HepG2 (cell line): ENCODE results near the gene MAP1B. TPM values are rescaled to one million over a fixed set of nuclear protein-coding genes. Genes with fewer than 3 reads are reported as not detected.

Experiments
- ATAC-seq: fragments of 200-7000 bp; cut with Tn5 transposase; 3 replicates; pipeline ENCODE4 v1.9.1; 2020; ENCODE audit warnings: mild to moderate bottlenecking, moderate library complexity
- BruUV-seq: library from RNA; stranded (reverse); fragments of 400-500 nt; replicated peaks from 2 replicates; lab custom pipeline; 2021; lab: Mats Ljungman, UMichigan
- CTCF ChIA-PET: fragments of 300-600 bp; formaldehyde crosslinking; extraction: SDS; loops from one replicate; lab custom pipeline; 2021; ENCODE audit warnings: low total read pairs, inconsistent platforms, low intra/inter-chr PET ratio; lab: Yijun Ruan, JAX
- POLR2A ChIA-PET: fragments of 350-600 bp; sonication (Branson Sonifier 250); formaldehyde crosslinking; loops from one replicate; lab custom pipeline; 2020; ENCODE audit warnings: antibody characterized with exemption, inconsistent platforms; lab: Yijun Ruan, JAX
- DNase-seq: peaks from one replicate; pipeline ENCODE4 v3.0.0-alpha.2; 2015; ENCODE audit warnings: low spot score
- FAIRE-seq: peaks from 3 replicates; lab custom pipeline; 2011; peaks lifted over from hg19 to GRCh38; lab: Jason Lieb, UNC
- H2AFZ ChIP-seq: one replicate; pipeline ENCODE4 v1.6.1; 2011; ENCODE audit warnings: low read length, inconsistent platforms
- H3K27ac ChIP-seq: fragments of 300-600 bp; 3 replicates; pipeline ENCODE4 v1.8.0; 2011; ENCODE audit warnings: mixed run types, mild to moderate bottlenecking, mixed read lengths, low read length, inconsistent platforms; ENCODE audit not compliant: insufficient read depth; ENCODE audit errors: extremely low read length
- H3K27me3 ChIP-seq, 2 experiments: fragments of 200-600 bp in 1 of 2; 2 replicates in 1 of 2; 3 replicates in 1 of 2; pipeline versions ENCODE4 v1.6.0 to v1.8.0; 2011; ENCODE audit warnings: low read length in 2 of 2, mild to moderate bottlenecking in 2 of 2, moderate library complexity in 2 of 2, inconsistent platforms in 1 of 2; ENCODE audit not compliant: insufficient read depth in 2 of 2, control insufficient read depth in 1 of 2
- H3K36me3 ChIP-seq, 2 experiments: fragments of 200-600 bp in 1 of 2; replicated peaks in 1 of 2; 2 replicates in 1 of 2; 3 replicates in 1 of 2; pipeline versions ENCODE4 v1.5.1 to v1.8.0; 2011; ENCODE audit warnings: low read length in 2 of 2, inconsistent platforms in 1 of 2; ENCODE audit not compliant: insufficient read depth in 2 of 2, control insufficient read depth in 1 of 2
- H3K4me1 ChIP-seq: 2 replicates; pipeline ENCODE4 v1.5.1; 2012; ENCODE audit warnings: low read length, inconsistent platforms; ENCODE audit not compliant: insufficient read depth
- H3K4me2 ChIP-seq: 2 replicates; pipeline ENCODE4 v1.6.0; 2011; ENCODE audit warnings: low read depth, low read length, inconsistent platforms
- H3K4me3 ChIP-seq, 3 experiments: fragments of 200-600 bp in 1 of 3; sonication (generic), shearing (Covaris generic) in 1 of 3; replicated peaks in 1 of 3; 2 replicates each; pipeline ENCODE4 v1.5.1; 2011 to 2016; ENCODE audit warnings: low read length in 3 of 3, inconsistent platforms in 2 of 3, low read depth in 2 of 3, mild to moderate bottlenecking in 2 of 3, control low read depth in 1 of 3, mixed read lengths in 1 of 3; ENCODE audit not compliant: insufficient read depth in 1 of 3
- H3K79me2 ChIP-seq: one replicate; pipeline ENCODE4 v1.6.1; 2011; ENCODE audit warnings: low read length, inconsistent platforms; ENCODE audit not compliant: insufficient read depth
- H3K9ac ChIP-seq: 2 replicates; pipeline ENCODE4 v1.6.0; 2011; ENCODE audit warnings: mild to moderate bottlenecking, low read depth, low read length, inconsistent platforms; ENCODE audit not compliant: insufficient read depth
- H3K9me3 ChIP-seq: 2 replicates; pipeline ENCODE4 v1.5.1; 2012; ENCODE audit warnings: mild to moderate bottlenecking, low read length
- H4K20me1 ChIP-seq: 2 replicates; pipeline ENCODE4 v1.6.0; 2011; ENCODE audit warnings: inconsistent platforms, mild to moderate bottlenecking, low read length, moderate library complexity; ENCODE audit not compliant: insufficient read depth
- ARID2 ChIP-seq: sonication (generic); formaldehyde crosslinking; IDR thresholded peaks from 2 replicates; pipeline ENCODE4 v1.8.1; 2022; ENCODE audit warnings: mild to moderate bottlenecking, missing genetic modification reagents, borderline replicate concordance
- ATRX ChIP-seq: sonication (generic); formaldehyde crosslinking; IDR thresholded peaks from 2 replicates; pipeline ENCODE4 v1.4.0; 2020; ENCODE audit warnings: missing genetic modification reagents, borderline replicate concordance
- CBX2 ChIP-seq, 2 experiments: fragments of 200-600 bp in 1 of 2; sonication (generic); formaldehyde crosslinking in 1 of 2; IDR thresholded peaks; 2 replicates each; pipeline versions ENCODE4 v1.7.0 to v1.8.1; 2018 to 2022; ENCODE audit warnings: low read depth in 2 of 2, low read length in 1 of 2, mild to moderate bottlenecking in 1 of 2, missing genetic modification reagents in 1 of 2
- CEBPG ChIP-seq: IDR thresholded peaks from 2 replicates; pipeline ENCODE4 v1.6.1; 2016
- HNF1B ChIP-seq: sonication (generic); formaldehyde crosslinking; IDR thresholded peaks from 2 replicates; pipeline ENCODE4 v1.5.1; 2020; ENCODE audit warnings: mild to moderate bottlenecking, moderate library complexity, missing genetic modification reagents
- ONECUT2 ChIP-seq: sonication (generic); formaldehyde crosslinking; IDR thresholded peaks from 2 replicates; pipeline ENCODE4 v1.4.0; 2020; ENCODE audit warnings: missing genetic modification reagents
- SRF ChIP-seq: IDR thresholded peaks from 2 replicates; pipeline ENCODE4 v1.6.1; 2011; ENCODE audit warnings: mild to moderate bottlenecking, low read depth, low read length, moderate library complexity
- ZNF597 ChIP-seq: sonication (generic); formaldehyde crosslinking; IDR thresholded peaks from 2 replicates; pipeline ENCODE4 v1.5.0; 2020; ENCODE audit warnings: missing genetic modification reagents
- ZNF83 ChIP-seq: sonication (generic); formaldehyde crosslinking; IDR thresholded peaks from 2 replicates; pipeline ENCODE4 v1.4.0; 2020; ENCODE audit warnings: missing genetic modification reagents, mild to moderate bottlenecking, borderline replicate concordance
- WGBS: methylation state at CpG from one replicate; pipeline ENCODE4 v1.1.6; 2017; ENCODE audit warnings: low lambda C conversion rate; 5-methylcytosine and 5-hydroxymethylcytosine counted together
- in situ Hi-C: cut with HindIII; loops from 2 replicates; pipeline ENCODE4 v1.10.0; 2017; ENCODE audit warnings: low pct_unique_long_range_greater_than_20kb; ENCODE audit not compliant: extremely low pct_ligation_motif_present
- intact Hi-C: fragments of 100-400 bp; cut with micrococcal nuclease; formaldehyde crosslinking; loops from one replicate; pipeline ENCODE4 v1.10.0; 2022; ENCODE audit not compliant: unreplicated experiment
- polyA plus RNA-seq, 8 experiments: library from polyadenylated mRNA; depleted of rRNA in 3 of 8; stranded (reverse) in 7 of 8; unstranded in 1 of 8; fragments of >200 nt; fragmentation: Illumina TruSeq in 4 of 8; extraction: Trizol in 4 of 8; gene quantifications; 2 replicates each; pipeline versions ENCODE4 v1.2.1 to v1.2.3, GENCODE V29; 2011 to 2016; ENCODE audit warnings: low read depth in 4 of 8, missing spikeins in 1 of 8, mixed read lengths in 1 of 8; ENCODE audit not compliant: insufficient read depth in 1 of 8
- total RNA-seq, 5 experiments: library from RNA; depleted of rRNA; stranded (reverse); fragments of >200 nt; fragmentation: Illumina TruSeq; extraction: Trizol; gene quantifications; 2 replicates each; pipeline ENCODE4 v1.2.3, GENCODE V29; 2016; ENCODE audit warnings: low read depth in 1 of 5

The MAP1B gene
- total and polyA plus RNA-seq, 2 of the 13 experiments (the other 11 are each of a cell fraction or from before 2014, with no cell fraction given), result 3.3 to 6.2 TPM

- no peak for TF ChIP-seq HNF1B (CRISPR knock-in tag)
- TF ChIP-seq ATRX (CRISPR knock-in tag), result no peak
- TF ChIP-seq, all 625 proteins: peak for 0
- no peak overlapping the region for H3K9ac ChIP-seq
- H3K27me3 ChIP-seq, result 0 out of 5 replicates have a peak, but pooled peaks cover 0 to 6% of the 10 kb centered on the region in 2 experiments
- BruUV-seq, result no TSS peak
- no peak overlapping the region for H3K4me3 ChIP-seq
- H2AFZ ChIP-seq, result no peak overlapping the region
- H3K27ac ChIP-seq, result no peak overlapping the region
- FAIRE-seq, result no peak
- WGBS, result 9% methylated on average over 3 of the region's 3 CpGs
- ChIA-PET POLR2A (no interaction called here), CTCF (no interaction called here)
- no peaks in the 10 kb centered on the region for H3K9me3 ChIP-seq
- intact Hi-C loops (no loop called here), in situ Hi-C loops (no loop called here)
- no peaks in the 10 kb centered on the region for H3K36me3 ChIP-seq
- DNase-seq, result no peak
- no peaks in the 10 kb centered on the region for H4K20me1 ChIP-seq
- no peaks in the 10 kb centered on the region for H3K79me2 ChIP-seq
- no peaks in the 10 kb centered on the region for H3K4me1 ChIP-seq
- no peak overlapping the region for H3K4me2 ChIP-seq
- no peak for ATAC-seq
Observed at GRCh38 chr5:72070529-72070928, 36.7 kb upstream of the MAP1B start.

GRCh38 chr5:72071906-72072305 is 35.4 kb upstream of the MAP1B start:
- Histone ChIP-seq H3K9me3 (no peaks in the 10 kb centered on the region), H3K4me2 (no peak overlapping the region), H3K4me3 (no peak overlapping the region), H3K27me3 (peaks cover 0 to 6% of the 10 kb centered on the region in 2 experiments; a peak in 1 of 5 replicates), H3K9ac (no peak overlapping the region), H4K20me1 (no peaks in the 10 kb centered on the region), H2AFZ (no peak overlapping the region), H3K36me3 (no peaks in the 10 kb centered on the region), H3K4me1 (no peaks in the 10 kb centered on the region), H3K27ac (no peak overlapping the region), H3K79me2 (no peaks in the 10 kb centered on the region)
- intact Hi-C loops, result no loop called here
- FAIRE-seq, result no peak
- POLR2A ChIA-PET, result no interaction called here
- DNase-seq, result no peak
- in situ Hi-C loops, result no loop called here
- CTCF ChIA-PET, result no interaction called here
- no TSS peak for BruUV-seq
- no peak for ATAC-seq
- WGBS, result 0% methylated on average over 1 of the region's 1 CpG
- TF ChIP-seq ZNF597 (CRISPR knock-in tag) (no peak), ZNF83 (CRISPR knock-in tag) (no peak), SRF (no peak), CEBPG (CRISPR knock-in tag) (no peak), ARID2 (CRISPR knock-in tag) (no peak), CBX2 (IDR thresholded peaks at IDR 0.05; ENCODE audit: low read depth, low read length) (no peak), CBX2 (CRISPR knock-in tag; IDR thresholded peaks at IDR 0.05; ENCODE audit: low read depth) (no peak), ONECUT2 (CRISPR knock-in tag) (no peak)
